Measurements from ENCODE around the gene FAN1.

The FAN1 gene

DNA sequence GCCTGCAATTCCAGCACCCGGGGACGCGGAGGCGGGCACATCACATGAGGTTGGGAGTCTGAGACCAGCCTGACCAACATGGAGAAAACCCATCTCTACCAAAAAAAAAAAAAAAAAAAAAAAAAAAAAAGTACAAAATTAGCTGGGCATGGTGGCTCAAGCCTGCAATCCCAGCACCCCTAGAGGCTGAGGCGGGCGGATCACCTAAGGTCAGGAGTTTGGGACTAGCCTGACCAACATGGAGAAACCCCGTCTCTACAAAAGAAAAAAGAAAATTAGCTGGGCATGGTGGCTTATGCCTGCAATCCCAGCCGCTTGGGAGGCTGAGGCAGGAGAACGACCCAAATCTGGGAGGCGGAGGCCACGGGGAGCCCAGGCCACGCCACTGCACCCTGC lies 7.5 kb upstream of the FAN1 start:
- TF ChIP-seq, protein P1, sequence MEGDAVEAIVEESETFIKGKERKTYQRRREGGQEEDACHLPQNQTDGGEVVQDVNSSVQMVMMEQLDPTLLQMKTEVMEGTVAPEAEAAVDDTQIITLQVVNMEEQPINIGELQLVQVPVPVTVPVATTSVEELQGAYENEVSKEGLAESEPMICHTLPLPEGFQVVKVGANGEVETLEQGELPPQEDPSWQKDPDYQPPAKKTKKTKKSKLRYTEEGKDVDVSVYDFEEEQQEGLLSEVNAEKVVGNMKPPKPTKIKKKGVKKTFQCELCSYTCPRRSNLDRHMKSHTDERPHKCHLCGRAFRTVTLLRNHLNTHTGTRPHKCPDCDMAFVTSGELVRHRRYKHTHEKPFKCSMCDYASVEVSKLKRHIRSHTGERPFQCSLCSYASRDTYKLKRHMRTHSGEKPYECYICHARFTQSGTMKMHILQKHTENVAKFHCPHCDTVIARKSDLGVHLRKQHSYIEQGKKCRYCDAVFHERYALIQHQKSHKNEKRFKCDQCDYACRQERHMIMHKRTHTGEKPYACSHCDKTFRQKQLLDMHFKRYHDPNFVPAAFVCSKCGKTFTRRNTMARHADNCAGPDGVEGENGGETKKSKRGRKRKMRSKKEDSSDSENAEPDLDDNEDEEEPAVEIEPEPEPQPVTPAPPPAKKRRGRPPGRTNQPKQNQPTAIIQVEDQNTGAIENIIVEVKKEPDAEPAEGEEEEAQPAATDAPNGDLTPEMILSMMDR (IDR thresholded peaks at IDR 0.05; ENCODE audit: control extremely low read depth, extremely low read depth, low read depth, missing control alignments), result no peak
- ChIA-PET CTCF (interaction anchor here (1.2 to 2.7 kb wide), 3 partner anchors 10 to 233 kb away, joined by 4 to 10 read pairs (median 7); no protein-coding TSS in a partner anchor), POLR2A (no interaction called here)
- DNase-seq (ENCODE audit: extremely low spot score), result no peak

DNA sequence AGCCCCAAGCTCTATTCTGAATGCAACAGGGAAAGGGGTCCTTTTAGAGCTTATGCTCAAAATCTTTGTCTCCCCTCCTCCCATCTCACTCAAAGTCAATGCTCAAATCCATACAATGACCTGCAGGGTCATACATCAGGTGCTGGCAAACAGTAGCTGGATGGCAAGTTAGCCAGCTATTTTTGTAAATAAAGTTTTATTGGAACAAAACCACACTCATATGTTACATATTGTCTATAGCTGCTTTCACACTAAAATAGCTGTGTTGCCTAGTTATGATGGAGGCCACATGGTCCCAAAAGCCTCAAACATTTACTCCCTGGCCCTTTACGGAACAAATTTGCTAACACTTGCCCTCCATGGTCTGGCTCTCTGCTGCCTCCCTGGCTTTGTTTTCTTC lies 1.8 kb upstream of the FAN1 start:
- CTCF ChIA-PET, result interaction anchor here (0.9 to 1.2 kb wide), 2 partner anchors 11 to 227 kb away, joined by 4 read pairs; no protein-coding TSS in a partner anchor
- TF ChIP-seq, protein P1 (IDR thresholded peaks at IDR 0.05; ENCODE audit: control extremely low read depth, extremely low read depth, low read depth, missing control alignments), result no peak
- POLR2A ChIA-PET, result no interaction called here
- DNase-seq (ENCODE audit: extremely low spot score), result no peak

DNA sequence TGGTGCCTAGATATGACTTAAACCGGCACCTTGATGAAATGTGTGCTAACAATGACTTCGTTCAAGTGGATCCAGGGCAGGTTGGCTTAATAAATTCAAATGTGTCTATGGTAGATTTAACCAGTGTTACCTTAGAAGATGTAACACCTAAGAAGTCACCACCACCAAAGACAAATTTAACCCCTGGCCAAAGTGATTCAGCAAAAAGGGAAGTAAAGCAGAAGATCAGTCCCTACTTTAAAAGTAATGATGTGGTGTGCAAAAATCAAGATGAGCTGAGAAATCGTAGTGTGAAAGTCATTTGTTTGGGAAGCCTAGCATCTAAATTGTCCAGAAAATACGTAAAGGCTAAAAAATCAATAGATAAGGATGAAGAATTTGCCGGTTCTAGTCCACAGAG lies 1.1 kb downstream of the FAN1 start:
- CTCF ChIA-PET, result interaction anchor here (1.4 to 1.9 kb wide), 2 partner anchors 10 to 224 kb away, joined by 3 to 6 read pairs; no protein-coding TSS in a partner anchor
- TF ChIP-seq, protein P1 (IDR thresholded peaks at IDR 0.05; ENCODE audit: control extremely low read depth, extremely low read depth, low read depth, missing control alignments), result no peak
- no peak for DNase-seq (ENCODE audit: extremely low spot score)
- POLR2A ChIA-PET, result no interaction called here

DNA sequence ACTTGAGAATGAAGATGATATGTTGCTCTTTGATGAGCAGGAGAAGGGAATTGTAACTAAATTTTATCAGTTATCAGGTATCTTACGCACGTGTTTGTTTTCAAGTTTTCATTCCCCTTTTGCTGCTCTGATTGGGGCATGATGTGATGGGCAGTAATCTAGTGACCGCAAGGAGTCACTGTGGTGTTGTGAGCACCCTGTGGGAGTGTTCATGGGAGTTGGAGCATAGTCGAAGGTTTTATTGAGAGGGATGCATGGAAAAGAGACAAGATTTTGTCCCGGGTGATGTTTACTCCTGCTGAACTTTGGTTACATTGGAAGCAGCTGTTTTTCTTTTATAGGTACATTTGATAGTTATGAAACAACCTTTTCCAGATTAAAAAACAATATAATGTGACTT lies 2.1 kb downstream of the FAN1 start:
- CTCF ChIA-PET, result no interaction called here
- POLR2A ChIA-PET, result no interaction called here
- no peak for DNase-seq (ENCODE audit: extremely low spot score)
- TF ChIP-seq, protein P1 (IDR thresholded peaks at IDR 0.05; ENCODE audit: control extremely low read depth, extremely low read depth, low read depth, missing control alignments), result no peak

DNA sequence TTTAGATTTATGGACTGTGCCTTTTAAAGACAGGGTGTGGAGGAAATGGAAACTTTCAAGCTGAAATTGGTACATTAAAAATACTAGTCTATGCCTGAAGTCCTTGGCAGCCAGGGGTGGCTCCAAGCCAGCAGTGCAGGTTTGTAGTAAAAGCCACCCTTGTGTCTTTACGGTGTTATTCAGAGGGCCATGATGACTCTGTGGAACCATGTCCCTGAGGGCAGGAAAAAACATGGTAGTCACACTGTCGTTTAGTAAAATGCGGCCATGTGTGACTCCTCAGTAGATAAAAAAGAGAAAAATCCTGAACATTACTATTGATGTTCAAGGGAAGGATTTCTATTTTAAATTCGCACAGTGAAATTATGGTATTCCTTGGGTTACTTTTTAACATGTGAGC lies 2.7 kb downstream of the FAN1 start:
- ChIA-PET POLR2A (no interaction called here), CTCF (no interaction called here)
- TF ChIP-seq, protein P1 (IDR thresholded peaks at IDR 0.05; ENCODE audit: control extremely low read depth, extremely low read depth, low read depth, missing control alignments), result no peak
- no peak for DNase-seq (ENCODE audit: extremely low spot score)

DNA sequence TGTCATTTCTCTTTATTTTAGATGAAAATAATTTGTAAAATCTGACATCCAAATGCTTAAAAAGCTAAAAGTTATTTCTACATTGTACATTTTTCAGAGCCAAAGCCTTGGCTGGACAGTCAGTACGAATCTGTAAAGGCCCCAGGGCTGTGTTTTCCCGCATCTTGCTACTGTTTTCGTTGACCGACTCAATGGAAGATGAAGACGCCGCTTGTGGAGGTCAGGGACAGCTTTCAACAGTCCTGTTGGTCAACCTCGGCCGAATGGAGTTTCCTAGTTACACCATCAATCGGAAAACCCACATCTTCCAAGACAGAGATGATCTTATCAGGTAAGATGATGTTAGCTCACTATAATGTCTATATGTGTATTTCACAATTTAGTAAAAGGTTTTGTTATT lies 10.0 kb downstream of the FAN1 start:
- ChIA-PET CTCF (interaction anchor here (1.5 kb wide), 1 partner anchor 12 kb away, joined by 4 read pairs; no protein-coding TSS in a partner anchor), POLR2A (no interaction called here)
- TF ChIP-seq, protein P1 (IDR thresholded peaks at IDR 0.05; ENCODE audit: control extremely low read depth, extremely low read depth, low read depth, missing control alignments), result no peak
- DNase-seq (ENCODE audit: extremely low spot score), result no peak

DNA sequence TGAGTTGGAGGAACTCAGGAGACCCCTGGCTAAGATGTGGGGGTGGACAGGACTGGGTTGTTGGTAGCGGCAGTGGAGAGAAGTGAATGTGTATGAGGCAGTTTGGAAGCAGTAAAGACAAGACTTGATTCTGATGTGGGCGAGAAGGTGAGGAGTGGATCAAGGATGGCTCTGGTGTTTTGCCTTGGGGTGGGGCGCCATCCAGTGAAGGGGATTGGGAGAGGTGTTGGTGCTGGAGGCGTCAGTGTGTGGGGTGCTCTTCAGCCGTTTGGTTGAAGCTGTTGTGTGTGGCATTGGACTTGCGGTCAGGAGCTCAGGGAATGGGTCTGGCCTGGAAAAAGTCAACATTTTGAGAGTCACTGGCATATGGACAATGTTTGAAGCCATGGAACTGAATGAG lies 13.3 kb downstream of the FAN1 start:
- ChIA-PET CTCF (interaction anchor here (0.9 to 2.3 kb wide), 5 partner anchors 9 to 255 kb away, joined by 3 to 7 read pairs (median 4); no protein-coding TSS in a partner anchor), POLR2A (no interaction called here)
- no peak for DNase-seq (ENCODE audit: extremely low spot score)
- TF ChIP-seq, protein P1 (IDR thresholded peaks at IDR 0.05; ENCODE audit: control extremely low read depth, extremely low read depth, low read depth, missing control alignments), result no peak
